ENCODE measurements around the gene ACAD8.
A peak's percentile ranks its signal among the peaks of the same experiment; 100 is the strongest.

The ACAD8 gene

GRCh38 chr11:134253188-134253993 is at the start of gene ACAD8, which contains the start of gene THYN1:
TSS of gene ACAD8 (plus strand) at chr11:134253568. CDS start at chr11:134253601, 33 bp downstream.
TSS of gene THYN1 (minus strand) at chr11:134253352. CDS start at chr11:134252882, 470 bp downstream.
- H3K4me3 ChIP-seq (ENCODE audit: low read depth in 1 of 2, low read length in 2 of 2): peak within 1 kb of the TSS; percentile 93 to 100
- no peaks in the 10 kb centered on the region for H3K27me3 ChIP-seq (ENCODE audit: control insufficient read depth in 1 of 2, insufficient read depth in 2 of 2, low read length in 2 of 2)
- peaks cover 12 to 32% of the 10 kb centered on the region in 2 donors for H3K36me3 ChIP-seq (ENCODE audit: control insufficient read depth in 1 of 2, insufficient read depth in 2 of 2, low read length in 2 of 2)
- peaks cover 11 to 22% of the 10 kb centered on the region in 2 donors for H3K4me1 ChIP-seq (ENCODE audit: control insufficient read depth in 1 of 2, insufficient read depth in 2 of 2, low read length in 2 of 2)
- H3K9me3 ChIP-seq (ENCODE audit: control insufficient read depth in 1 of 2, low read length in 2 of 2): no peaks in the 10 kb centered on the region
- H3K9ac ChIP-seq (ENCODE audit: low read depth in 1 of 2, low read length in 2 of 2): peak within 1 kb of the TSS; percentile 85 to 89
- H3K27ac ChIP-seq (ENCODE audit: low read depth, low read length): no peak within 1 kb of the TSS

GRCh38 chr11:134205729-134206128 is 47.6 kb upstream of the ACAD8 start:
- Histone ChIP-seq H3K27me3 (ENCODE audit: control insufficient read depth in 1 of 2, insufficient read depth in 2 of 2, low read length in 2 of 2) (no peaks in the 10 kb centered on the region), H3K9me3 (ENCODE audit: control insufficient read depth in 1 of 2, low read length in 2 of 2) (no peaks in the 10 kb centered on the region), H3K4me3 (ENCODE audit: low read depth in 1 of 2, low read length in 2 of 2) (no peak overlapping the region), H3K27ac (ENCODE audit: low read depth, low read length) (no peak overlapping the region), H3K4me1 (ENCODE audit: control insufficient read depth in 1 of 2, insufficient read depth in 2 of 2, low read length in 2 of 2) (no peaks in the 10 kb centered on the region), H3K9ac (ENCODE audit: low read depth in 1 of 2, low read length in 2 of 2) (no peak overlapping the region), H3K36me3 (ENCODE audit: control insufficient read depth in 1 of 2, insufficient read depth in 2 of 2, low read length in 2 of 2) (peaks cover 24 to 61% of the 10 kb centered on the region in 2 donors)

- Histone ChIP-seq H3K9ac (ENCODE audit: low read depth in 1 of 2, low read length in 2 of 2) (no peak overlapping the region), H3K27me3 (ENCODE audit: control insufficient read depth in 1 of 2, insufficient read depth in 2 of 2, low read length in 2 of 2) (no peaks in the 10 kb centered on the region), H3K27ac (ENCODE audit: low read depth, low read length) (no peak overlapping the region), H3K36me3 (ENCODE audit: control insufficient read depth in 1 of 2, insufficient read depth in 2 of 2, low read length in 2 of 2) (peaks cover 24 to 57% of the 10 kb centered on the region in 2 donors), H3K4me1 (ENCODE audit: control insufficient read depth in 1 of 2, insufficient read depth in 2 of 2, low read length in 2 of 2) (no peaks in the 10 kb centered on the region), H3K9me3 (ENCODE audit: control insufficient read depth in 1 of 2, low read length in 2 of 2) (no peaks in the 10 kb centered on the region), H3K4me3 (ENCODE audit: low read depth in 1 of 2, low read length in 2 of 2) (no peak overlapping the region)
Measured at GRCh38 chr11:134206185-134206584, 47.2 kb upstream of the ACAD8 start.

GRCh38 chr11:134207538-134208239 is 45.7 kb upstream of the ACAD8 start:
- Histone ChIP-seq H3K4me3 (ENCODE audit: low read depth in 1 of 2, low read length in 2 of 2) (no peak overlapping the region), H3K9me3 (ENCODE audit: control insufficient read depth in 1 of 2, low read length in 2 of 2) (no peaks in the 10 kb centered on the region), H3K27me3 (ENCODE audit: control insufficient read depth in 1 of 2, insufficient read depth in 2 of 2, low read length in 2 of 2) (no peaks in the 10 kb centered on the region), H3K9ac (ENCODE audit: low read depth in 1 of 2, low read length in 2 of 2) (no peak overlapping the region), H3K4me1 (ENCODE audit: control insufficient read depth in 1 of 2, insufficient read depth in 2 of 2, low read length in 2 of 2) (no peaks in the 10 kb centered on the region), H3K27ac (ENCODE audit: low read depth, low read length) (no peak overlapping the region), H3K36me3 (ENCODE audit: control insufficient read depth in 1 of 2, insufficient read depth in 2 of 2, low read length in 2 of 2) (peaks cover 20 to 44% of the 10 kb centered on the region in 2 donors)

GRCh38 chr11:134215836-134216235 is 37.5 kb upstream of the ACAD8 start:
- peaks cover 3 to 15% of the 10 kb centered on the region in 2 donors for H3K36me3 ChIP-seq (ENCODE audit: control insufficient read depth in 1 of 2, insufficient read depth in 2 of 2, low read length in 2 of 2)
- H3K4me3 ChIP-seq (ENCODE audit: low read depth in 1 of 2, low read length in 2 of 2): no peak overlapping the region
- no peaks in the 10 kb centered on the region for H3K27me3 ChIP-seq (ENCODE audit: control insufficient read depth in 1 of 2, insufficient read depth in 2 of 2, low read length in 2 of 2)
- H3K27ac ChIP-seq (ENCODE audit: low read depth, low read length): no peak overlapping the region
- H3K4me1 ChIP-seq (ENCODE audit: control insufficient read depth in 1 of 2, insufficient read depth in 2 of 2, low read length in 2 of 2): no peaks in the 10 kb centered on the region
- H3K9ac ChIP-seq (ENCODE audit: low read depth in 1 of 2, low read length in 2 of 2): no peak overlapping the region
- no peaks in the 10 kb centered on the region for H3K9me3 ChIP-seq (ENCODE audit: control insufficient read depth in 1 of 2, low read length in 2 of 2)

GRCh38 chr11:134216816-134217215 is 36.6 kb upstream of the ACAD8 start:
- no peak overlapping the region for H3K9ac ChIP-seq (ENCODE audit: low read depth in 1 of 2, low read length in 2 of 2)
- H3K36me3 ChIP-seq (ENCODE audit: control insufficient read depth in 1 of 2, insufficient read depth in 2 of 2, low read length in 2 of 2): peaks cover 3 to 15% of the 10 kb centered on the region in 2 donors
- no peak overlapping the region for H3K4me3 ChIP-seq (ENCODE audit: low read depth in 1 of 2, low read length in 2 of 2)
- H3K27me3 ChIP-seq (ENCODE audit: control insufficient read depth in 1 of 2, insufficient read depth in 2 of 2, low read length in 2 of 2): no peaks in the 10 kb centered on the region
- no peaks in the 10 kb centered on the region for H3K4me1 ChIP-seq (ENCODE audit: control insufficient read depth in 1 of 2, insufficient read depth in 2 of 2, low read length in 2 of 2)
- no peaks in the 10 kb centered on the region for H3K9me3 ChIP-seq (ENCODE audit: control insufficient read depth in 1 of 2, low read length in 2 of 2)
- H3K27ac ChIP-seq (ENCODE audit: low read depth, low read length): no peak overlapping the region

GRCh38 chr11:134223121-134223520 is 30.2 kb upstream of the ACAD8 start:
- Histone ChIP-seq H3K4me1 (ENCODE audit: control insufficient read depth in 1 of 2, insufficient read depth in 2 of 2, low read length in 2 of 2) (peaks cover 26 to 31% of the 10 kb centered on the region in 2 donors), H3K4me3 (ENCODE audit: low read depth in 1 of 2, low read length in 2 of 2) (peak overlapping the region; percentile 94 to 99), H3K27ac (ENCODE audit: low read depth, low read length) (no peak overlapping the region), H3K36me3 (ENCODE audit: control insufficient read depth in 1 of 2, insufficient read depth in 2 of 2, low read length in 2 of 2) (peaks cover 0 to 6% of the 10 kb centered on the region in 2 donors), H3K9ac (ENCODE audit: low read depth in 1 of 2, low read length in 2 of 2) (peak overlapping the region; percentile 66 to 92), H3K27me3 (ENCODE audit: control insufficient read depth in 1 of 2, insufficient read depth in 2 of 2, low read length in 2 of 2) (no peaks in the 10 kb centered on the region), H3K9me3 (ENCODE audit: control insufficient read depth in 1 of 2, low read length in 2 of 2) (no peaks in the 10 kb centered on the region)

GRCh38 chr11:134223836-134224709 is 29.3 kb upstream of the ACAD8 start, which contains the start of the genes NCAPD3 and VPS26B:
TSS of gene NCAPD3 (minus strand) at chr11:134223967. CDS start at chr11:134223926, 41 bp downstream.
TSS of gene VPS26B (plus strand) at chr11:134224671. CDS start at chr11:134225123, 452 bp downstream.
- Histone ChIP-seq H3K4me1 (ENCODE audit: control insufficient read depth in 1 of 2, insufficient read depth in 2 of 2, low read length in 2 of 2) (peaks cover 26 to 35% of the 10 kb centered on the region in 2 donors), H3K27me3 (ENCODE audit: control insufficient read depth in 1 of 2, insufficient read depth in 2 of 2, low read length in 2 of 2) (no peaks in the 10 kb centered on the region), H3K27ac (ENCODE audit: low read depth, low read length) (peak within 1 kb of the TSS; percentile 96), H3K9me3 (ENCODE audit: control insufficient read depth in 1 of 2, low read length in 2 of 2) (no peaks in the 10 kb centered on the region), H3K36me3 (ENCODE audit: control insufficient read depth in 1 of 2, insufficient read depth in 2 of 2, low read length in 2 of 2) (peaks cover 0 to 4% of the 10 kb centered on the region in 2 donors), H3K4me3 (ENCODE audit: low read depth in 1 of 2, low read length in 2 of 2) (peak within 1 kb of the TSS; percentile 94 to 99), H3K9ac (ENCODE audit: low read depth in 1 of 2, low read length in 2 of 2) (peak within 1 kb of the TSS; percentile 92 to 93)

- H3K27ac ChIP-seq (ENCODE audit: low read depth, low read length): peak overlapping the region; percentile 59
- H3K4me3 ChIP-seq (ENCODE audit: low read depth in 1 of 2, low read length in 2 of 2): peak overlapping the region; percentile 94 to 99
- no peaks in the 10 kb centered on the region for H3K27me3 ChIP-seq (ENCODE audit: control insufficient read depth in 1 of 2, insufficient read depth in 2 of 2, low read length in 2 of 2)
- no peaks in the 10 kb centered on the region for H3K9me3 ChIP-seq (ENCODE audit: control insufficient read depth in 1 of 2, low read length in 2 of 2)
- peak overlapping the region; percentile 80 to 87 for H3K9ac ChIP-seq (ENCODE audit: low read depth in 1 of 2, low read length in 2 of 2)
- peaks cover 26 to 35% of the 10 kb centered on the region in 2 donors for H3K4me1 ChIP-seq (ENCODE audit: control insufficient read depth in 1 of 2, insufficient read depth in 2 of 2, low read length in 2 of 2)
- no peaks in the 10 kb centered on the region for H3K36me3 ChIP-seq (ENCODE audit: control insufficient read depth in 1 of 2, insufficient read depth in 2 of 2, low read length in 2 of 2)
Measured at GRCh38 chr11:134224710-134225664, 28.4 kb upstream of the ACAD8 start.
